Hematopoietic multipotent progenitor cell treated with erythropoietin and hydrocortisone succinate and interleukin-3 and kit ligand, for 6 days (in vitro differentiated cells): ENCODE data around the gene JPH2.

Experiments used
- DNase-seq: peaks from one replicate; pipeline ENCODE4 v3.0.0-alpha.2; 2015

The JPH2 gene

GRCh38 chr20:44186674-44187053, 324 bp downstream of the JPH2 start:
- DNase-seq: no peak

GRCh38 chr20:44186201-44186600, 787 bp downstream of the JPH2 start:
- no peak for DNase-seq

- DNase-seq: no peak
Measured at GRCh38 chr20:44185574-44185973, 1.4 kb downstream of the JPH2 start.

GRCh38 chr20:44183282-44183681, 3.7 kb downstream of the JPH2 start:
- no peak for DNase-seq

GRCh38 chr20:44182863-44183262, 4.1 kb downstream of the JPH2 start:
- no peak for DNase-seq

- no peak for DNase-seq
Measured at GRCh38 chr20:44182135-44182765, 4.7 kb downstream of the JPH2 start.

- no peak for DNase-seq
Measured at GRCh38 chr20:44181611-44182010, 5.4 kb downstream of the JPH2 start.

- DNase-seq: no peak
Measured at GRCh38 chr20:44180814-44181213, 6.2 kb downstream of the JPH2 start.

- no peak for DNase-seq
Measured at GRCh38 chr20:44176833-44177534, 10.0 kb downstream of the JPH2 start.

GRCh38 chr20:44174996-44175765, 11.8 kb downstream of the JPH2 start:
- DNase-seq: no peak

- DNase-seq: no peak
Measured at GRCh38 chr20:44173846-44174245, 13.1 kb downstream of the JPH2 start.

- DNase-seq: no peak
Measured at GRCh38 chr20:44173116-44173515, 13.9 kb downstream of the JPH2 start.

- no peak for DNase-seq
Measured at GRCh38 chr20:44172572-44172950, 14.4 kb downstream of the JPH2 start.

GRCh38 chr20:44171775-44172571, 15.0 kb downstream of the JPH2 start:
- DNase-seq: no peak

GRCh38 chr20:44170816-44171410, 16.1 kb downstream of the JPH2 start:
- DNase-seq: no peak

- no peak for DNase-seq
Measured at GRCh38 chr20:44167736-44168135, 19.3 kb downstream of the JPH2 start.

GRCh38 chr20:44166477-44166876, 20.5 kb downstream of the JPH2 start:
- no peak for DNase-seq

- no peak for DNase-seq
Measured at GRCh38 chr20:44166008-44166407, 21.0 kb downstream of the JPH2 start.

- no peak for DNase-seq
Measured at GRCh38 chr20:44160133-44160532, 26.9 kb downstream of the JPH2 start.

GRCh38 chr20:44159711-44160110, 27.3 kb downstream of the JPH2 start:
- DNase-seq: no peak

GRCh38 chr20:44159125-44159524, 27.9 kb downstream of the JPH2 start:
- DNase-seq: no peak

- DNase-seq: no peak
Measured at GRCh38 chr20:44157061-44157460, 29.9 kb downstream of the JPH2 start.

GRCh38 chr20:44154521-44155001, 32.4 kb downstream of the JPH2 start:
- no peak for DNase-seq
